SJSA1 (cell line): Measurements from ENCODE around the gene SNX1. TPM values are rescaled to one million over a fixed set of nuclear protein-coding genes. Genes with fewer than 3 reads are reported as not detected.
A peak's percentile ranks its signal among the peaks of the same experiment; 100 is the strongest.
"Not testable (repeated sequence)": the region's sequence is repeated elsewhere in the genome, so short reads cannot be mapped to it uniquely, and the experiment has no call there.

Experiments used
- DNase-seq, 2 experiments: peaks; one replicate each; pipeline ENCODE4 v3.0.0-alpha.2; 2015 to 2020; ENCODE audit warnings: low spot score in 2 of 2, low read depth in 1 of 2
- H3K27ac ChIP-seq: fragments of 250-450 bp; sonication (Bioruptor Pico); 2 replicates; pipeline ENCODE4 v1.5.1; 2020; ENCODE audit warnings: mild to moderate bottlenecking, moderate library complexity
- H3K27me3 ChIP-seq: fragments of 250-450 bp; sonication (Bioruptor Pico); replicated peaks from 2 replicates; pipeline ENCODE4 v1.5.1; 2020; ENCODE audit warnings: mild to moderate bottlenecking, moderate library complexity
- H3K36me3 ChIP-seq: fragments of 250-450 bp; sonication (Bioruptor Pico); 2 replicates; pipeline ENCODE4 v1.5.1; 2020; ENCODE audit warnings: mild to moderate bottlenecking
- H3K4me1 ChIP-seq: fragments of 250-450 bp; sonication (Bioruptor Pico); replicated peaks from 2 replicates; pipeline ENCODE4 v1.6.1; 2021; ENCODE audit warnings: mild to moderate bottlenecking
- H3K4me3 ChIP-seq: fragments of 250-450 bp; sonication (Bioruptor Pico); 2 replicates; pipeline ENCODE4 v1.5.1; 2020; ENCODE audit warnings: mild to moderate bottlenecking
- H3K9me3 ChIP-seq: fragments of 250-450 bp; sonication (Bioruptor Pico); replicated peaks from 2 replicates; pipeline ENCODE4 v1.5.1; 2020; ENCODE audit warnings: mild to moderate bottlenecking
- total RNA-seq: library from RNA; depleted of rRNA; stranded (reverse); fragments of >200 nt; shearing (Covaris generic); gene quantifications from 2 replicates; pipeline ENCODE4 v1.2.3, GENCODE V29; 2014

The SNX1 gene
- total RNA-seq, 1 experiment from 2014 or later, result 39.5 TPM

- no peak overlapping the region for H3K4me3 ChIP-seq
- peaks cover 38% of the 10 kb centered on the region for H3K36me3 ChIP-seq
- DNase-seq, result no peak
- H3K27me3 ChIP-seq, result no peaks in the 10 kb centered on the region
- 0 out of 2 replicates have a peak overlapping the region, but pooled peaks have one; percentile 20 for H3K27ac ChIP-seq
- H3K9me3 ChIP-seq, result no peaks in the 10 kb centered on the region
- peaks cover 8% of the 10 kb centered on the region for H3K4me1 ChIP-seq
Observed at GRCh38 chr15:64112073-64112772, 16.4 kb downstream of the SNX1 start.

DNA sequence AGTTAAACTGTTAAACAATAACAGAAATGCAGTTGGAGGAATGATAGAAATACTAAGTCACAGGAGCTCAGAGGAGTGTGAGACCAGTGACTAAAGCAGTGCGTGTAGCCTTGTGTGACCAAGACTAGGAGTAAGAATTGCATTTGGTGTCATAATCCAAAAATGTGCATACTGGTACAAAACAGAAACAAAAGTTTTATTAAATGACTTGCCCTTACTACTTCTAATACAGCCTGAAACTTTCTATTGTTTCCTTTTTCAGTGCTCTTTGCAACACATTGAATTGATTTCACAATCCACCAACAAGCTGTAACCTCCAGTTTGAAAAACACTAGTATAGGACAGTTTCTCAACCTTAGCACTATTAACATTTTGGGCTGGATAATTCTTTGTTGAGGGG, 17.1 kb downstream of the SNX1 start:
- no peak for DNase-seq
- Histone ChIP-seq H3K27ac (0 out of 2 replicates have a peak overlapping the region, but pooled peaks have one; percentile 24), H3K36me3 (peaks cover 43% of the 10 kb centered on the region), H3K9me3 (no peaks in the 10 kb centered on the region), H3K4me3 (no peak overlapping the region), H3K27me3 (no peaks in the 10 kb centered on the region), H3K4me1 (peaks cover 8% of the 10 kb centered on the region)

DNA sequence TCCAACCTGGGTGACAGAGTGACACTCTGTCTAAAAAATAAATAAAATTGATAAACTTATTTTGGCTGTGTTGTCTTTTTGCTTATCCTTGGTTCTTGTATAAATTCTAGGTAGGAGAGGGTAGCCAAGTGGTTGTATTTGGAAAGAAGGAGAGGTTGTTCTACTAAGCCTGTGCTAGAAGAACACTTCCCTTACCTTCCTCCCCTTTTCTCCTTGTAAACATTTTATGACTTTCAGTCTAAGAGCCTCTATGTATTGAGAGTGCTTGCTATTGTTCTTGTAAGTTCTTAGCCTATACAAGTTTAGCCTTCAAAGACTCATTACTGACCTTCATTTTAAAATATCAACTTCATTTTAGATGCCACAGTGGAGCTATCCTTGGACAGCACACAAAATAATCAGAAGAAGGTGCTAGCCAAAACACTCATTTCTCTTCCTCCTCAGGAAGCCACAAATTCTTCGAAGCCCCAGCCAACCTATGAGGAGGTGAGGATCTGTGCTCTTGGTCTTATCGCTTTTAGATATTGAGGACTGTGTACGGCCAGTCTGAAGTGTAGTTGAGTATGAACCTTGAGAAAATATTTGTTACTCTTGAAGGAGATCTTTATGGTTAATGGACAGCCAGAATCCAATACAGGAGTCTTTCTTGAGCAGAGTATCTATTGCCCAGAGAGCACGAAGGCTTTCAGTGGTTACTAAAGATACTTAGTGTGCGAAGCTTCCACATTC, 22.1 kb downstream of the SNX1 start:
- H3K9me3 ChIP-seq, result no peaks in the 10 kb centered on the region
- no peaks in the 10 kb centered on the region; the same call in 1 of the 2 replicates for H3K4me1 ChIP-seq
- H3K36me3 ChIP-seq, result peaks cover 83% of the 10 kb centered on the region

DNA sequence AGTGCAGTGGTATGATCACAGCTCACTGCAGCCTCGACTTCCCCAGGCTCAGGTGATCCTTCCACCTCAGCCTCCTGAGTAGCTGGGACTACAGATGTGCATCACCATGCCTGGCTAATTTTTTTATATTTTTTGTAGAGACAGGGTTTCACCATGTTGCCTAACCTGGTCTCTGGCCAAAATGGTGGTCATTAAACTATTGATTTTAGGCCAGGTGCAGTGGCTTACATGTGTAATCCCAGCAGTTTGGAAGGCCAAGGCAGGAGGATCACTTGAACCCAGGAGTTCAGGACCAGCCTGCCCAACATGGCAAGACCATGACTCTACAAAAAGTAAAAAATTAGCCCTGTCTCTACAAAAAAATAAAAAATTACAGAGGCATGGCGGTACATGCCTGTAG, 24.5 kb downstream of the SNX1 start:
- DNase-seq, H3K4me1 ChIP-seq, H3K27ac ChIP-seq, H3K4me3 ChIP-seq, H3K9me3 ChIP-seq, H3K27me3 ChIP-seq: not testable (repeated sequence)
- H3K36me3 ChIP-seq, result peaks cover 80% of the 10 kb centered on the region

More for the DNA sequence above, 22.1 kb downstream of the SNX1 start:
- H3K4me3 ChIP-seq, result no peak overlapping the region
- H3K27ac ChIP-seq, result no peak overlapping the region
- H3K27me3 ChIP-seq, result no peaks in the 10 kb centered on the region
- DNase-seq, result no peak

- Histone ChIP-seq H3K27ac (no peak overlapping the region), H3K9me3 (no peaks in the 10 kb centered on the region), H3K4me1 (no peaks in the 10 kb centered on the region), H3K36me3 (peaks cover 85% of the 10 kb centered on the region), H3K4me3 (no peak overlapping the region), H3K27me3 (no peaks in the 10 kb centered on the region)
- DNase-seq, result no peak
Observed at GRCh38 chr15:64121614-64122013, 25.8 kb downstream of the SNX1 start.

- no peaks in the 10 kb centered on the region for H3K27me3 ChIP-seq
- H3K4me3 ChIP-seq, result no peak overlapping the region
- no peaks in the 10 kb centered on the region for H3K9me3 ChIP-seq
- no peak overlapping the region for H3K27ac ChIP-seq
- H3K36me3 ChIP-seq, result peaks cover 87% of the 10 kb centered on the region
- DNase-seq, result no peak
- H3K4me1 ChIP-seq, result no peaks in the 10 kb centered on the region
Observed at GRCh38 chr15:64122444-64122843, 26.7 kb downstream of the SNX1 start.

DNA sequence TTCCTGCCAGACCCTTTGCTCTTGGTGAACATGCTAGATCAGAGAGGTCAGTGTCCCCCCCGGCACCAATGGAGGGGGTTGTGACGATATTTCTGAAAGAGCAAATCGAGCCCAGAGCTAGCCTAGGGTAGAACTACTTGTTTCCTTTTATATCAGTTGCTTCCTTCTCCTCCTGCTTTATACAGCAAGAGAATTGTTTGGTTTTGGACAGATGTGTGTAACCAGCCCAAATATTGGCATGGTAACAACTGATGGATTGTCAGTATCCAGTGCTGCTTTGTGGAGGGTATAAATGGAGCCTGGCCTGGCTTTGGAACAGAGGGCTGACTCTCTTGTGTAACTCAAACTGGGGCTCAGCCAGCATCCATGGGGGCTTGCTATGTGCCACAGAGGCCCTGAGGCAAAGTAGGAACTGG, 27.2 kb downstream of the SNX1 start:
- DNase-seq, result no peak
- H3K27me3 ChIP-seq, result no peaks in the 10 kb centered on the region
- no peak overlapping the region for H3K27ac ChIP-seq
- no peak overlapping the region for H3K4me3 ChIP-seq
- no peaks in the 10 kb centered on the region for H3K4me1 ChIP-seq
- no peaks in the 10 kb centered on the region for H3K9me3 ChIP-seq
- H3K36me3 ChIP-seq, result peaks cover 87% of the 10 kb centered on the region

DNA sequence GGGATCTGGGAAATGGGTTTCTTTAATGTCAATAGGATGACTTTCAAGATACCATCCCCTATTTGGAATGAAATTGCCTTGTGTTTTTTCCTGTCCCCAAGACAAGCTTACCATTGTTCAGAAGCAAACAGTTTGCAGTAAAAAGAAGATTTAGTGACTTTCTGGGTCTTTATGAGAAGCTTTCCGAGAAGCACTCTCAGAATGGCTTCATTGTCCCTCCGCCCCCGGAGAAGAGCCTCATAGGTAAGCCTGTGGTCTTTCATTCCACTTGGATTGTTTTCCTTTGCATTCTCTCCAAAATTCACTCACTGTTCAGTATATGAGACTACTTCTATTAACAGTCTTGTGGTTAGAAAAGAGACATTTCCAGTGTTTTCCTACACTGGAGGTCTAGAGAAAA, 30.2 kb downstream of the SNX1 start:
- Histone ChIP-seq H3K27ac (no peak overlapping the region), H3K9me3 (no peaks in the 10 kb centered on the region), H3K4me3 (no peak overlapping the region), H3K36me3 (peaks cover 89% of the 10 kb centered on the region), H3K4me1 (no peaks in the 10 kb centered on the region), H3K27me3 (no peaks in the 10 kb centered on the region)
- no peak for DNase-seq

GRCh38 chr15:64127521-64128270, 31.9 kb downstream of the SNX1 start:
- Histone ChIP-seq H3K9me3 (no peaks in the 10 kb centered on the region), H3K36me3 (peaks cover 89% of the 10 kb centered on the region), H3K4me1 (no peaks in the 10 kb centered on the region), H3K27me3 (no peaks in the 10 kb centered on the region), H3K4me3 (no peak overlapping the region), H3K27ac (no peak overlapping the region)
- DNase-seq, result no peak

DNA sequence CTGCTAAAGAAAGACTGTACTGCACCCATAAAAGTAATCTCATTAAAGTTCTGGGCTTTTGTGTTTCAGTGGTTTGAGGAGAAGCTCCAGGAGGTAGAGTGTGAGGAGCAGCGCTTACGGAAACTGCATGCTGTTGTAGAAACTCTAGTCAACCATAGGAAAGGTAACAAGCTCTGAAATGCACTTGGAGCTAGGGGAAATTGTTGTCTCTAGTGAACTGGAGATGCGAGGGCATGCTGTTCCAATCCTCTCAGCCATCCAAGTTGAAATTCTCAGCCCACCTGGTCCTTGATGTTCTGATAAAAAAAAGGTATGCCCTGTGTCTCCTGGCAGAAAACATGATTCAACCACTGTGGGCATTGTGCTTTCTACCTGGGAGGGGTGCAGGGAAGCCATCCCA, 34.4 kb downstream of the SNX1 start:
- no peak overlapping the region for H3K27ac ChIP-seq
- H3K36me3 ChIP-seq, result peaks cover 95% of the 10 kb centered on the region
- H3K9me3 ChIP-seq, result no peaks in the 10 kb centered on the region
- no peak overlapping the region for H3K4me3 ChIP-seq
- H3K4me1 ChIP-seq, result no peaks in the 10 kb centered on the region
- H3K27me3 ChIP-seq, result no peaks in the 10 kb centered on the region
- no peak for DNase-seq

DNA sequence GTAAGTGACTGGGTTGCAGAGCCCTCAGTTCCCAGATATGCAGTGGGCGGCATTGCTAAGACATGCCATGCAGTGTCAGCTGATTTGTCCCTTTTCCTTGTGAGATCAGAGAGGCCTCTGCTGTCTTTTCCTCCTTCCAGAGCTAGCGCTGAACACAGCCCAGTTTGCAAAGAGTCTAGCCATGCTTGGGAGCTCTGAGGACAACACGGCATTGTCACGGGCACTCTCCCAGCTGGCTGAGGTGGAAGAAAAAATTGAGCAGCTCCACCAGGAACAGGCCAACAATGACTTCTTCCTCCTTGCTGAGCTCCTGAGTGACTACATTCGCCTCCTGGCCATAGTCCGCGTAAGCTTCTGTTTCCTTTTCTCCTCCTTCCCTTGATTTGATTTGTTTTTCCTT, 35.8 kb downstream of the SNX1 start:
- Histone ChIP-seq H3K27ac (no peak overlapping the region), H3K4me1 (no peaks in the 10 kb centered on the region), H3K4me3 (no peak overlapping the region), H3K9me3 (no peaks in the 10 kb centered on the region), H3K27me3 (no peaks in the 10 kb centered on the region), H3K36me3 (peaks cover 97% of the 10 kb centered on the region)
- no peak for DNase-seq

DNA sequence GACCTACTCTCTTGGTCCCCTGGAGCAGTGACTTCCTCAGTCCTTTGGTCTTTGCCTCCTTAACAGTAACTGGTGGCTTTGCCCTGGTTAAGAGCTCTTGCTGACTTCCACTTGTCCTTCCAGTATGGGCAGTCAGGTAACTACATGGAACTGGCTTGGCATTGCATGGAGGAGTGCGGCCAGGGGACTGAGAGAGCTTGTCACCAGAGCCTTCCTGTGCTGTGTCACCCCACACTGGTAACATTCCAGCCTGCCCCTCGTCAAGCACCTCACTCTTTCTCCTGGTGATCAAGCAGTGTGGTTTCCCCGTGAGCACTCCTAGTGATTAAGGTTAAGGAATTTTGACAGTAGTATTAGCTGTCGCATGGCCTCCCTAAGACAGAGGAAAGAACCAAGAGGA, 36.4 kb downstream of the SNX1 start:
- Histone ChIP-seq H3K4me3 (no peak overlapping the region), H3K27ac (no peak overlapping the region), H3K27me3 (no peaks in the 10 kb centered on the region), H3K36me3 (peaks cover 97% of the 10 kb centered on the region), H3K4me1 (no peaks in the 10 kb centered on the region), H3K9me3 (no peaks in the 10 kb centered on the region)
- no peak for DNase-seq

DNA sequence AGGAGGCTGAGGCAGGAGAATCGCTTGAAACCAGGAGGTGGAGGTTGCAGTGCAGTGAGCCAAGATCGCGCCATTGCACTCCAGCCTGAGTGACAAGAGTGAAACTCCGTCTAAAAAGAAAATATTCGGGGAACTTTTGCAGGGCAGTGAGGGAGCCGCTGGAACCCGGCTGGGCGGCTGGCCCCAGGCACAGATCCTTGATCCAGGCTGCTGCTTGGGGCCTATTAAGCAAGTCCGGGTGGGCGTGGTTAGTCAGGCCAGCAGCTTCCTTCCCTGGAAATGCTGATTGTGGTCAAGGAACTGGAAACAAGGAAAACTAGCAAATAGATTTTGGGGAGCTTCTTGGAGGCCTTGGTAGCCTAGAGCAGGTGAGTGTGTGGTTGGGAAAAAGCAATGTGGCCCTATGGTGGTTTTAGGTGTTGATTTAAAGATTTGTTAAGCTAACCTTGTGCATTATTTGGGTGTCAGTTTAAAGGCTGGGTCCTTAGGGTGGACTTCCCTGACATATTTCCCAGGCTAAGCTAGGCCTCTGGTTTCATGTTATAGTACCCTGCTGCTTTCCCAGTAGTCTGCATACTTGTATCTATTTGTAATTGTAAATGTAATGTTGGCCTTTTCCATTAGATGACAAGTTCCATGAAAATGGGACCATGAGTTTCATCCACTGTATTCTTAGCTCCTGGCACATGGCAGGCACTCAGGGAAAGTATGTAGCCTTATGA, 38.0 kb downstream of the SNX1 start:
- no peaks in the 10 kb centered on the region for H3K9me3 ChIP-seq
- H3K27me3 ChIP-seq, result no peaks in the 10 kb centered on the region
- no peaks in the 10 kb centered on the region for H3K4me1 ChIP-seq
- DNase-seq, result no peak
- no peak overlapping the region for H3K4me3 ChIP-seq
- H3K27ac ChIP-seq, result no peak overlapping the region
- peaks cover 95% of the 10 kb centered on the region for H3K36me3 ChIP-seq
